ENCODE results near the gene PKNOX1.
"Not testable (repeated sequence)": the region's sequence is repeated elsewhere in the genome, so short reads cannot be mapped to it uniquely, and the experiment has no call there.

DNA sequence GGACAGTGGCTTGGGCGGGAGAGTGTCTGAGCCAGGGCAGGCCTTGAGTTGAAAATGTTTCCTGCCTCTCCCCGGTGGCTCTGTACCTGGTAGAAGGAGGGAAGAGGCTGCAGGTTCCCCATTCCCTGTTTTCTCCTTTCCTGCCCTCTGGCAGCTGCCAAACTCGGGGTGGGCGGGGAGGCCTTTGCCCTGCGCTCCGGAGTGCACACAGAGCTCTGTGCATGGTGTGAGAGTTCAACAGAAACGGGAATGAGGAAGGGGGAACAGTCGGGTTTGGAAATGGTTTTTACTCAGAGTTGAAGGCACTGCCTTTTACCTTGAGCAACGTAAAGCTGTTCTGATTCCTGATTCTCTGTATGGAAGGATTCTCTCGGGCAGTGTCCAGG is 64.3 kb downstream of the PKNOX1 start:
- TF ChIP-seq, protein P1, sequence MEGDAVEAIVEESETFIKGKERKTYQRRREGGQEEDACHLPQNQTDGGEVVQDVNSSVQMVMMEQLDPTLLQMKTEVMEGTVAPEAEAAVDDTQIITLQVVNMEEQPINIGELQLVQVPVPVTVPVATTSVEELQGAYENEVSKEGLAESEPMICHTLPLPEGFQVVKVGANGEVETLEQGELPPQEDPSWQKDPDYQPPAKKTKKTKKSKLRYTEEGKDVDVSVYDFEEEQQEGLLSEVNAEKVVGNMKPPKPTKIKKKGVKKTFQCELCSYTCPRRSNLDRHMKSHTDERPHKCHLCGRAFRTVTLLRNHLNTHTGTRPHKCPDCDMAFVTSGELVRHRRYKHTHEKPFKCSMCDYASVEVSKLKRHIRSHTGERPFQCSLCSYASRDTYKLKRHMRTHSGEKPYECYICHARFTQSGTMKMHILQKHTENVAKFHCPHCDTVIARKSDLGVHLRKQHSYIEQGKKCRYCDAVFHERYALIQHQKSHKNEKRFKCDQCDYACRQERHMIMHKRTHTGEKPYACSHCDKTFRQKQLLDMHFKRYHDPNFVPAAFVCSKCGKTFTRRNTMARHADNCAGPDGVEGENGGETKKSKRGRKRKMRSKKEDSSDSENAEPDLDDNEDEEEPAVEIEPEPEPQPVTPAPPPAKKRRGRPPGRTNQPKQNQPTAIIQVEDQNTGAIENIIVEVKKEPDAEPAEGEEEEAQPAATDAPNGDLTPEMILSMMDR (IDR thresholded peaks at IDR 0.05): not testable (repeated sequence)
- not testable (repeated sequence) for TF ChIP-seq POLR2A (IDR thresholded peaks at IDR 0.05)
